K562 (cell line): ENCODE data around the gene ATP6V1F. TPM values are rescaled to one million over a fixed set of nuclear protein-coding genes. Genes with fewer than 3 reads are reported as not detected.

Experiments
- BRD4 ChIP-seq: fragments of 200-600 bp; sonication (generic); IDR thresholded peaks from 2 replicates; pipeline ENCODE4 v1.6.1; 2017; ENCODE audit warnings: inconsistent platforms
- BRD9 ChIP-seq: fragments of 450-650 bp; IDR thresholded peaks from 2 replicates; pipeline ENCODE4 v1.6.1; 2018; ENCODE audit warnings: low read depth; ENCODE audit not compliant: partially characterized antibody
- CBFA2T2 ChIP-seq: fragments of 450-650 bp; conservative IDR thresholded peaks from 2 replicates; pipeline ENCODE4 v1.6.1; 2017; ENCODE audit warnings: mild to moderate bottlenecking
- CXXC5 ChIP-seq: fragments of 250-450 bp; sonication (Bioruptor Pico); IDR thresholded peaks from 2 replicates; pipeline ENCODE4 v1.8.0; 2022; ENCODE audit warnings: inconsistent platforms, mild to moderate bottlenecking, moderate library complexity
- EP300 ChIP-seq: IDR thresholded peaks from 2 replicates; pipeline ENCODE4 v1.6.1; 2012; ENCODE audit warnings: low read length, improper control_type of control experiment
- MIER1 ChIP-seq: fragments of 450-650 bp; IDR thresholded peaks from 2 replicates; pipeline ENCODE4 v1.6.1; 2016; ENCODE audit warnings: antibody characterized with exemption, mild to moderate bottlenecking, low read depth
- NFYB ChIP-seq: IDR thresholded peaks from 2 replicates; pipeline ENCODE4 v1.6.1; 2011; ENCODE audit warnings: mild to moderate bottlenecking, moderate library complexity; ENCODE audit not compliant: insufficient read length; ENCODE audit errors: extremely low read depth
- PML ChIP-seq: IDR thresholded peaks from 2 replicates; pipeline ENCODE4 v1.6.1; 2012; ENCODE audit warnings: low read length, inconsistent platforms
- POLR2B ChIP-seq: fragments of 450-650 bp; IDR thresholded peaks from 2 replicates; pipeline ENCODE4 v1.6.1; 2018; ENCODE audit warnings: low read depth; ENCODE audit not compliant: partially characterized antibody
- POLR2H ChIP-seq: IDR thresholded peaks from 2 replicates; pipeline ENCODE4 v1.6.1; 2016; ENCODE audit warnings: missing genetic modification characterization, low read depth, mild to moderate bottlenecking, control low read depth, missing compliant biosample characterization, moderate library complexity
- RCOR1 ChIP-seq, 2 experiments: IDR thresholded peaks; 2 replicates each; pipeline ENCODE4 v1.6.1; 2012; ENCODE audit warnings: low read depth in 2 of 2, low read length in 2 of 2, borderline replicate concordance in 1 of 2, improper control_type of control experiment in 1 of 2
- polyA plus RNA-seq, 8 experiments: library from polyadenylated mRNA; depleted of rRNA in 4 of 8; stranded (reverse) in 5 of 8; unstranded in 3 of 8; fragments of >200 nt; fragmentation: Nextera tagmentation in 2 of 8; fragmentation: Illumina TruSeq in 1 of 8; extraction: Ambion mirVana in 2 of 8; extraction: Trizol in 1 of 8; gene quantifications; 2 replicates each; pipeline versions ENCODE4 v1.2.1 to v1.2.3, GENCODE V29; 2011 to 2014; ENCODE audit warnings: inconsistent platforms in 1 of 8, missing spikeins in 1 of 8
- total RNA-seq, 7 experiments: library from RNA; depleted of rRNA in 6 of 7; stranded (reverse); fragments of >200 nt in 6 of 7; fragmentation: Illumina TruSeq in 2 of 7; extraction: Trizol in 2 of 7; gene quantifications; 2 replicates each; pipeline versions ENCODE4 v1.2.1 to v1.2.3, GENCODE V29; 2011 to 2021; ENCODE audit warnings: low replicate concordance in 1 of 7
- TF ChIP-seq, protein P1 (sequence below): fragments of 450-650 bp; IDR thresholded peaks from 2 replicates; pipeline ENCODE4 v1.6.1; 2016; ENCODE audit warnings: missing biosample characterization, missing genetic modification characterization
- TF ChIP-seq, protein P2 (sequence below), 2 experiments: fragments of 200-800 bp in 1 of 2; sonication (Bioruptor generic) in 1 of 2; sonication (generic) in 1 of 2; formaldehyde crosslinking in 1 of 2; IDR thresholded peaks in 1 of 2; conservative IDR thresholded peaks in 1 of 2; 2 replicates each; pipeline versions ENCODE4 v1.5.0 to v1.6.1; 2016 to 2020; ENCODE audit warnings: missing compliant biosample characterization in 1 of 2, missing genetic modification characterization in 1 of 2, missing genetic modification reagents in 1 of 2
- TF ChIP-seq, protein P3 (sequence below): fragments of 450-650 bp; IDR thresholded peaks from 2 replicates; pipeline ENCODE4 v1.6.1; 2018; ENCODE audit not compliant: partially characterized antibody
- TF ChIP-seq, protein P4 (sequence below): fragments of 250-450 bp; sonication (Bioruptor Pico); IDR thresholded peaks from 2 replicates; pipeline ENCODE4 v1.9.0; 2021; ENCODE audit warnings: mild to moderate bottlenecking, inconsistent platforms
- TF ChIP-seq, protein P5 (sequence below): fragments of 450-650 bp; IDR thresholded peaks from one replicate; pipeline ENCODE4 v1.6.1; 2018; ENCODE audit warnings: mild to moderate bottlenecking, moderate library complexity; ENCODE audit not compliant: partially characterized antibody

ATP6V1F gene
- total and polyA plus RNA-seq, 9 of the 15 experiments (the other 6 are each of a cell fraction or from before 2014, with no cell fraction given) = 206 to 1,123 (median 542) TPM

DNA sequence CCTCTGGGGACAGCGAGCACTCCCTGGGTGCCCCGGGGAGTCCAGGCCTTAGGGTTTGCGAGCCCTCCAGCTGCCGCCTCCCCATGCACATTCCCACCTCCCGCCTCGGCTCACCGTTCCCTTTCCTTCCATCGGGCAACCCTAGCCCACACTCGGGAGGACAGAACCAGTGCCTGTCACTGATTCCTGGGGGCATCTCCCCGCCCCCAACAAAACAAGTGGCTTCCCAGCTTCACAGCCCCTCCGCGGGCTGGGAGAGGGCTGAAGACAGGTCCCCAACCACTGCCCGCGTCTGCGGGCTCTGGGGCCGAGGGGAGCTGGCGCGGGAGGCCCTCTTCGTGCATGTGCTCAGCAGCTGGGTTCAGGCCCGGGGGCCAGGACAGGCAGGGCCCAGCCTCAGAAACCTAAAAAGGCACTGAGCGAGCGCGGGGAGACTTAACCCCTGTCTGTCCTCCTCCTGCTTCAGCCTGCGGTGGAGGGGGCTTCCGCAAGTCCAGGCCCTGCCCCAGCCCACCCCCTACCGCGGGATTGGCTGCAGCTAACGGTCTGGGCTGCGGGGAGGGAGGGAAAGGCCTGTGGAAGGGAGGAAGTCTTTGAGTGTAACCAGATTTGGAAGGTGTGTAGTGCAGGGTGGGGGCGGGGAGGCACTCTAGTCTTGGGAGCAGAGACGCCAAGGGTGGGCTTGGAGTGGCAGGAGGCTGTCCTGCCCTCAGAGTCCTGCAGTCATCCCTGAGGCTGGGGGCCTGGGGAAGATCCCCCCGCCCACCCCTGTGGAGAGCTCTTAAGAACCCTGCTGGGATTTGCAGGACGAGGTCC lies 31.3 kb upstream of the ATP6V1F start (continued):
- TF ChIP-seq RCOR1 (IDR thresholded peaks at IDR 0.05; ENCODE audit: borderline replicate concordance in 1 of 2, low read depth in 2 of 2, low read length in 2 of 2) = peak; percentile 22 to 75; a peak in 2 of 4 replicates
- TF ChIP-seq, protein P1, sequence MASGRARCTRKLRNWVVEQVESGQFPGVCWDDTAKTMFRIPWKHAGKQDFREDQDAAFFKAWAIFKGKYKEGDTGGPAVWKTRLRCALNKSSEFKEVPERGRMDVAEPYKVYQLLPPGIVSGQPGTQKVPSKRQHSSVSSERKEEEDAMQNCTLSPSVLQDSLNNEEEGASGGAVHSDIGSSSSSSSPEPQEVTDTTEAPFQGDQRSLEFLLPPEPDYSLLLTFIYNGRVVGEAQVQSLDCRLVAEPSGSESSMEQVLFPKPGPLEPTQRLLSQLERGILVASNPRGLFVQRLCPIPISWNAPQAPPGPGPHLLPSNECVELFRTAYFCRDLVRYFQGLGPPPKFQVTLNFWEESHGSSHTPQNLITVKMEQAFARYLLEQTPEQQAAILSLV (tag) = no peak
- TF ChIP-seq, protein P2, sequence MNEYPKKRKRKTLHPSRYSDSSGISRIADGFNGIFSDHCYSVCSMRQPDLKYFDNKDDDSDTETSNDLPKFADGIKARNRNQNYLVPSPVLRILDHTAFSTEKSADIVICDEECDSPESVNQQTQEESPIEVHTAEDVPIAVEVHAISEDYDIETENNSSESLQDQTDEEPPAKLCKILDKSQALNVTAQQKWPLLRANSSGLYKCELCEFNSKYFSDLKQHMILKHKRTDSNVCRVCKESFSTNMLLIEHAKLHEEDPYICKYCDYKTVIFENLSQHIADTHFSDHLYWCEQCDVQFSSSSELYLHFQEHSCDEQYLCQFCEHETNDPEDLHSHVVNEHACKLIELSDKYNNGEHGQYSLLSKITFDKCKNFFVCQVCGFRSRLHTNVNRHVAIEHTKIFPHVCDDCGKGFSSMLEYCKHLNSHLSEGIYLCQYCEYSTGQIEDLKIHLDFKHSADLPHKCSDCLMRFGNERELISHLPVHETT (CRISPR knock-in tag; conservative IDR thresholded peaks at IDR 0.05 in 1 of 2, IDR thresholded peaks at IDR 0.05 in 1 of 2) = no peak; a peak in 1 of 4 replicates
- TF ChIP-seq, protein P3, sequence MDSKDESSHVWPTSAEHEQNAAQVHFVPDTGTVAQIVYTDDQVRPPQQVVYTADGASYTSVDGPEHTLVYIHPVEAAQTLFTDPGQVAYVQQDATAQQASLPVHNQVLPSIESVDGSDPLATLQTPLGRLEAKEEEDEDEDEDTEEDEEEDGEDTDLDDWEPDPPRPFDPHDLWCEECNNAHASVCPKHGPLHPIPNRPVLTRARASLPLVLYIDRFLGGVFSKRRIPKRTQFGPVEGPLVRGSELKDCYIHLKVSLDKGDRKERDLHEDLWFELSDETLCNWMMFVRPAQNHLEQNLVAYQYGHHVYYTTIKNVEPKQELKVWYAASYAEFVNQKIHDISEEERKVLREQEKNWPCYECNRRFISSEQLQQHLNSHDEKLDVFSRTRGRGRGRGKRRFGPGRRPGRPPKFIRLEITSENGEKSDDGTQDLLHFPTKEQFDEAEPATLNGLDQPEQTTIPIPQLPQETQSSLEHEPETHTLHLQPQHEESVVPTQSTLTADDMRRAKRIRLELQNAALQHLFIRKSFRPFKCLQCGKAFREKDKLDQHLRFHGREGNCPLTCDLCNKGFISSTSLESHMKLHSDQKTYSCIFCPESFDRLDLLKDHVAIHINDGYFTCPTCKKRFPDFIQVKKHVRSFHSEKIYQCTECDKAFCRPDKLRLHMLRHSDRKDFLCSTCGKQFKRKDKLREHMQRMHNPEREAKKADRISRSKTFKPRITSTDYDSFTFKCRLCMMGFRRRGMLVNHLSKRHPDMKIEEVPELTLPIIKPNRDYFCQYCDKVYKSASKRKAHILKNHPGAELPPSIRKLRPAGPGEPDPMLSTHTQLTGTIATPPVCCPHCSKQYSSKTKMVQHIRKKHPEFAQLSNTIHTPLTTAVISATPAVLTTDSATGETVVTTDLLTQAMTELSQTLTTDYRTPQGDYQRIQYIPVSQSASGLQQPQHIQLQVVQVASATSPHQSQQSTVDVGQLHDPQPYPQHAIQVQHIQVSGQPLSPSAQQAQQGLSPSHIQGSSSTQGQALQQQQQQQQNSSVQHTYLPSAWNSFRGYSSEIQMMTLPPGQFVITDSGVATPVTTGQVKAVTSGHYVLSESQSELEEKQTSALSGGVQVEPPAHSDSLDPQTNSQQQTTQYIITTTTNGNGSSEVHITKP = peak; percentile 35
- TF ChIP-seq, protein P4, sequence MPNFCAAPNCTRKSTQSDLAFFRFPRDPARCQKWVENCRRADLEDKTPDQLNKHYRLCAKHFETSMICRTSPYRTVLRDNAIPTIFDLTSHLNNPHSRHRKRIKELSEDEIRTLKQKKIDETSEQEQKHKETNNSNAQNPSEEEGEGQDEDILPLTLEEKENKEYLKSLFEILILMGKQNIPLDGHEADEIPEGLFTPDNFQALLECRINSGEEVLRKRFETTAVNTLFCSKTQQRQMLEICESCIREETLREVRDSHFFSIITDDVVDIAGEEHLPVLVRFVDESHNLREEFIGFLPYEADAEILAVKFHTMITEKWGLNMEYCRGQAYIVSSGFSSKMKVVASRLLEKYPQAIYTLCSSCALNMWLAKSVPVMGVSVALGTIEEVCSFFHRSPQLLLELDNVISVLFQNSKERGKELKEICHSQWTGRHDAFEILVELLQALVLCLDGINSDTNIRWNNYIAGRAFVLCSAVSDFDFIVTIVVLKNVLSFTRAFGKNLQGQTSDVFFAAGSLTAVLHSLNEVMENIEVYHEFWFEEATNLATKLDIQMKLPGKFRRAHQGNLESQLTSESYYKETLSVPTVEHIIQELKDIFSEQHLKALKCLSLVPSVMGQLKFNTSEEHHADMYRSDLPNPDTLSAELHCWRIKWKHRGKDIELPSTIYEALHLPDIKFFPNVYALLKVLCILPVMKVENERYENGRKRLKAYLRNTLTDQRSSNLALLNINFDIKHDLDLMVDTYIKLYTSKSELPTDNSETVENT (CRISPR knock-in tag) = peak; percentile 70; the same call in 1 of the 2 replicates
- peak; percentile 91 for TF ChIP-seq POLR2B
- TF ChIP-seq, protein P5, sequence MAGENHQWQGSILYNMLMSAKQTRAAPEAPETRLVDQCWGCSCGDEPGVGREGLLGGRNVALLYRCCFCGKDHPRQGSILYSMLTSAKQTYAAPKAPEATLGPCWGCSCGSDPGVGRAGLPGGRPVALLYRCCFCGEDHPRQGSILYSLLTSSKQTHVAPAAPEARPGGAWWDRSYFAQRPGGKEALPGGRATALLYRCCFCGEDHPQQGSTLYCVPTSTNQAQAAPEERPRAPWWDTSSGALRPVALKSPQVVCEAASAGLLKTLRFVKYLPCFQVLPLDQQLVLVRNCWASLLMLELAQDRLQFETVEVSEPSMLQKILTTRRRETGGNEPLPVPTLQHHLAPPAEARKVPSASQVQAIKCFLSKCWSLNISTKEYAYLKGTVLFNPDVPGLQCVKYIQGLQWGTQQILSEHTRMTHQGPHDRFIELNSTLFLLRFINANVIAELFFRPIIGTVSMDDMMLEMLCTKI = no peak
- TF ChIP-seq BRD4 = peak; percentile 83
- peak; percentile 31; the same call in 1 of the 2 replicates for TF ChIP-seq EP300
- TF ChIP-seq NFYB = peak; percentile 68
- peak; percentile 48 for TF ChIP-seq CXXC5 (CRISPR knock-in tag)
- peak; percentile 26 for TF ChIP-seq BRD9
- no peak for TF ChIP-seq MIER1
- TF ChIP-seq POLR2H (tag) = no peak
- peak; percentile 84; the same call in 1 of the 2 replicates for TF ChIP-seq PML
- TF ChIP-seq CBFA2T2 = no peak
